D721Med (cell line): ENCODE measurements around the gene SMIM33.

Experiments used
- DNase-seq: peaks from one replicate; pipeline ENCODE4 v3.0.0; 2011; ENCODE audit warnings: low spot score; ENCODE audit not compliant: insufficient read length
- FAIRE-seq: peaks from 2 replicates; lab custom pipeline; 2011; peaks lifted over from hg19 to GRCh38; lab: Jason Lieb, UNC
- CTCF ChIP-seq: IDR thresholded peaks from 2 replicates; pipeline ENCODE4 v1.5.1; 2012; ENCODE audit warnings: mild to moderate bottlenecking, control low read depth; ENCODE audit not compliant: insufficient read depth; ENCODE audit errors: missing control alignments

The SMIM33 gene

GRCh38 chr5:139458580-139459407 is 12.0 kb upstream of the SMIM33 start:
- FAIRE-seq = no peak
- no peak for TF ChIP-seq CTCF
- DNase-seq = no peak

GRCh38 chr5:139459451-139459934 is 11.3 kb upstream of the SMIM33 start:
- no peak for FAIRE-seq
- TF ChIP-seq CTCF = no peak
- no peak for DNase-seq

GRCh38 chr5:139460455-139460854 is 10.3 kb upstream of the SMIM33 start:
- DNase-seq (no peak), FAIRE-seq (no peak)
- no peak for TF ChIP-seq CTCF

GRCh38 chr5:139461176-139461575 is 9.6 kb upstream of the SMIM33 start:
- no peak for FAIRE-seq
- TF ChIP-seq CTCF = no peak

GRCh38 chr5:139461698-139462097 is 9.1 kb upstream of the SMIM33 start:
- no peak for TF ChIP-seq CTCF
- DNase-seq = no peak
- FAIRE-seq = no peak

More at GRCh38 chr5:139461176-139461575, 9.6 kb upstream of the SMIM33 start:
- no peak for DNase-seq

- FAIRE-seq (no peak), DNase-seq (no peak)
- TF ChIP-seq CTCF = no peak
Observed at GRCh38 chr5:139462586-139463276, 8.1 kb upstream of the SMIM33 start, which contains the start of gene ECSCR. Gene ECSCR (minus strand): TSS chr5:139462743. CDS start chr5:139462670, 73 bp downstream.

GRCh38 chr5:139468421-139468931 is 2.3 kb upstream of the SMIM33 start:
- TF ChIP-seq CTCF = no peak
- no peak for FAIRE-seq
- DNase-seq = no peak
